Mesenchymal stem cell (in vitro differentiated cells and primary cell): ENCODE data around the gene PRKCI.
A peak's percentile ranks its signal among the peaks of the same experiment; 100 is the strongest.

Experiments
- DNase-seq: peaks from one replicate; pipeline ENCODE4 v3.0.0-alpha.2; 2013
- H2AFZ ChIP-seq: one replicate; pipeline ENCODE4 v1.6.1; 2013; ENCODE audit warnings: low read depth, mild to moderate bottlenecking, control low read depth, inconsistent platforms, low read length, moderate library complexity
- H2AK5ac ChIP-seq: 2 replicates; pipeline ENCODE4 v1.6.1; 2013; ENCODE audit warnings: low read length, moderate library complexity, mild to moderate bottlenecking, inconsistent platforms; ENCODE audit not compliant: severe bottlenecking
- H2BK120ac ChIP-seq: one replicate; pipeline ENCODE4 v1.6.1; 2013; ENCODE audit warnings: low read depth, mild to moderate bottlenecking, inconsistent platforms, low read length, moderate library complexity
- H2BK12ac ChIP-seq, 2 experiments: one replicate each; pipeline ENCODE4 v1.6.1; 2013; ENCODE audit warnings: inconsistent platforms in 2 of 2, low read length in 2 of 2, mild to moderate bottlenecking in 2 of 2, moderate library complexity in 2 of 2, control low read depth in 1 of 2
- H2BK15ac ChIP-seq: one replicate; pipeline ENCODE4 v1.6.1; 2013; ENCODE audit warnings: mild to moderate bottlenecking, low read depth, inconsistent platforms; ENCODE audit not compliant: poor library complexity, severe bottlenecking
- H2BK5ac ChIP-seq: 2 replicates; pipeline ENCODE4 v1.6.1; 2013; ENCODE audit warnings: low read depth, mild to moderate bottlenecking, low read length, control low read depth, inconsistent platforms; ENCODE audit not compliant: poor library complexity, severe bottlenecking
- H3K14ac ChIP-seq, 2 experiments: one replicate each; pipeline ENCODE4 v1.6.1; 2013; ENCODE audit warnings: inconsistent platforms in 2 of 2, low read length in 2 of 2, control low read depth in 1 of 2, mild to moderate bottlenecking in 1 of 2, moderate library complexity in 1 of 2
- H3K18ac ChIP-seq, 2 experiments: one replicate each; pipeline ENCODE4 v1.6.1; 2013; ENCODE audit warnings: inconsistent platforms in 2 of 2, low read length in 2 of 2, control low read depth in 1 of 2, low read depth in 1 of 2, mild to moderate bottlenecking in 1 of 2
- H3K23ac ChIP-seq, 2 experiments: one replicate each; pipeline ENCODE4 v1.6.1; 2013; ENCODE audit warnings: inconsistent platforms in 2 of 2, low read length in 2 of 2, mild to moderate bottlenecking in 2 of 2, moderate library complexity in 2 of 2, control low read depth in 1 of 2
- H3K27ac ChIP-seq: 2 replicates; pipeline ENCODE4 v1.5.1; 2013; ENCODE audit warnings: mild to moderate bottlenecking, moderate library complexity, low read length, control low read depth, inconsistent platforms; ENCODE audit not compliant: poor library complexity, severe bottlenecking
- H3K27me3 ChIP-seq, 2 experiments: 2 replicates each; pipeline versions ENCODE4 v1.6.1 to v1.7.0; 2013; ENCODE audit warnings: low read length in 2 of 2, mild to moderate bottlenecking in 2 of 2, moderate library complexity in 2 of 2, control low read depth in 1 of 2, inconsistent platforms in 1 of 2; ENCODE audit not compliant: control insufficient read depth in 1 of 2, insufficient read depth in 1 of 2
- H3K36me3 ChIP-seq, 2 experiments: 2 replicates each; pipeline versions ENCODE4 v1.6.1 to v1.7.0; 2013; ENCODE audit warnings: low read length in 2 of 2, control low read depth in 1 of 2, inconsistent platforms in 1 of 2, low read depth in 1 of 2, mild to moderate bottlenecking in 1 of 2; ENCODE audit not compliant: insufficient read depth in 2 of 2, control insufficient read depth in 1 of 2
- H3K4ac ChIP-seq, 2 experiments: one replicate each; pipeline ENCODE4 v1.6.1; 2013; ENCODE audit warnings: inconsistent platforms in 2 of 2, low read length in 2 of 2, mild to moderate bottlenecking in 2 of 2, moderate library complexity in 2 of 2, control low read depth in 1 of 2, low read depth in 1 of 2
- H3K4me1 ChIP-seq: 2 replicates; pipeline ENCODE4 v1.6.1; 2013; ENCODE audit warnings: low read depth, low read length, control low read depth; ENCODE audit not compliant: control insufficient read depth, insufficient read depth
- H3K4me2 ChIP-seq: 2 replicates; pipeline ENCODE4 v1.6.1; 2013; ENCODE audit warnings: low read length, mild to moderate bottlenecking, inconsistent platforms; ENCODE audit not compliant: poor library complexity, severe bottlenecking
- H3K4me3 ChIP-seq, 2 experiments: 2 replicates each; pipeline versions ENCODE4 v1.5.1 to v1.7.0; 2013; ENCODE audit warnings: low read length in 2 of 2, mild to moderate bottlenecking in 2 of 2, control low read depth in 1 of 2, low read depth in 1 of 2; ENCODE audit not compliant: insufficient read depth in 1 of 2
- H3K79me1 ChIP-seq: replicated peaks from 2 replicates; pipeline ENCODE4 v1.6.1; 2013; ENCODE audit warnings: mild to moderate bottlenecking, control low read depth, low read length, inconsistent platforms; ENCODE audit not compliant: poor library complexity, severe bottlenecking
- H3K9ac ChIP-seq: 2 replicates; pipeline ENCODE4 v1.7.0; 2013; ENCODE audit warnings: mild to moderate bottlenecking, low read length, moderate library complexity
- H3K9me3 ChIP-seq: 2 replicates; pipeline ENCODE4 v1.7.0; 2013; ENCODE audit warnings: mild to moderate bottlenecking, low read length; ENCODE audit not compliant: control insufficient read depth
- H4K8ac ChIP-seq: one replicate; pipeline ENCODE4 v1.6.1; 2013; ENCODE audit warnings: inconsistent platforms, mild to moderate bottlenecking, low read length, moderate library complexity
- H4K91ac ChIP-seq: one replicate; pipeline ENCODE4 v1.6.1; 2013; ENCODE audit warnings: mild to moderate bottlenecking, low read length, inconsistent platforms
- WGBS: methylation state at CpG from one replicate; pipeline ENCODE4 v1.1.7; 2013; ENCODE audit warnings: mixed read lengths; 5-methylcytosine and 5-hydroxymethylcytosine counted together

PRKCI gene

GRCh38 chr3:170207717-170208116 lies 14.5 kb upstream of the PRKCI start:
- DNase-seq = no peak
- no peaks in the 10 kb centered on the region for H3K4me1 ChIP-seq
- no peak overlapping the region for H4K91ac ChIP-seq
- H2BK120ac ChIP-seq = no peak overlapping the region
- H3K23ac ChIP-seq = no peak overlapping the region
- H3K9ac ChIP-seq = no peak overlapping the region
- H3K27ac ChIP-seq = no peak overlapping the region
- no peak overlapping the region for H2AFZ ChIP-seq
- H3K27me3 ChIP-seq = no peaks in the 10 kb centered on the region
- H2AK5ac ChIP-seq = no peak overlapping the region
- no peak overlapping the region for H4K8ac ChIP-seq
- no peak overlapping the region for H3K14ac ChIP-seq
- 80% methylated on average over 6 of the region's 6 CpGs for WGBS
- H3K4ac ChIP-seq = no peak overlapping the region
- no peaks in the 10 kb centered on the region for H3K36me3 ChIP-seq
- H3K4me2 ChIP-seq = no peak overlapping the region
- H2BK5ac ChIP-seq = no peak overlapping the region
- H3K4me3 ChIP-seq = no peak overlapping the region
- H2BK12ac ChIP-seq = no peak overlapping the region
- H3K9me3 ChIP-seq = peaks cover 3% of the 10 kb centered on the region
- no peaks in the 10 kb centered on the region for H3K79me1 ChIP-seq
- no peak overlapping the region for H3K18ac ChIP-seq
- H2BK15ac ChIP-seq = no peak overlapping the region

- no peak overlapping the region for H3K23ac ChIP-seq
- no peak overlapping the region for H3K18ac ChIP-seq
- no peak overlapping the region for H3K4me3 ChIP-seq
- no peak overlapping the region for H2BK120ac ChIP-seq
- H3K79me1 ChIP-seq = no peaks in the 10 kb centered on the region
- H2BK5ac ChIP-seq = no peak overlapping the region
- DNase-seq = no peak
- H2BK12ac ChIP-seq = no peak overlapping the region
- no peak overlapping the region for H3K4me2 ChIP-seq
- H3K36me3 ChIP-seq = no peaks in the 10 kb centered on the region
- no peak overlapping the region for H4K91ac ChIP-seq
- no peak overlapping the region for H3K4ac ChIP-seq
- no peak overlapping the region for H3K27ac ChIP-seq
- no peaks in the 10 kb centered on the region for H3K4me1 ChIP-seq
- H3K9ac ChIP-seq = no peak overlapping the region
- no peak overlapping the region for H2AK5ac ChIP-seq
- no CpG with 5 or more reads among the region's 1 CpG for WGBS
- H4K8ac ChIP-seq = no peak overlapping the region
- H2BK15ac ChIP-seq = no peak overlapping the region
- H3K27me3 ChIP-seq = no peaks in the 10 kb centered on the region
- peaks cover 3% of the 10 kb centered on the region for H3K9me3 ChIP-seq
- no peak overlapping the region for H2AFZ ChIP-seq
- H3K14ac ChIP-seq = no peak overlapping the region
Observed at GRCh38 chr3:170211668-170212067, 10.6 kb upstream of the PRKCI start.

- Histone ChIP-seq H3K79me1 (no peaks in the 10 kb centered on the region), H3K36me3 (no peaks in the 10 kb centered on the region), H2AK5ac (no peak overlapping the region), H4K8ac (no peak overlapping the region), H2BK12ac (no peak overlapping the region), H2BK120ac (no peak overlapping the region), H3K4me1 (peaks cover 3% of the 10 kb centered on the region), H3K9ac (no peak overlapping the region), H2BK15ac (no peak overlapping the region), H3K4me3 (no peak overlapping the region), H3K14ac (no peak overlapping the region), H2AFZ (no peak overlapping the region), H3K23ac (no peak overlapping the region), H3K27me3 (no peaks in the 10 kb centered on the region), H3K27ac (no peak overlapping the region), H3K4ac (no peak overlapping the region), H2BK5ac (no peak overlapping the region), H3K4me2 (no peak overlapping the region), H3K18ac (no peak overlapping the region), H4K91ac (no peak overlapping the region), H3K9me3 (no peaks in the 10 kb centered on the region)
- no CpG with 5 or more reads among the region's 1 CpG for WGBS
- DNase-seq = no peak
Observed at GRCh38 chr3:170219850-170220249, 2.4 kb upstream of the PRKCI start.

- Histone ChIP-seq H3K27ac (no peak overlapping the region), H3K18ac (no peak overlapping the region), H3K9me3 (no peaks in the 10 kb centered on the region), H2BK5ac (no peak overlapping the region), H4K91ac (no peak overlapping the region), H3K9ac (no peak overlapping the region), H2AFZ (no peak overlapping the region), H3K4me3 (no peak overlapping the region), H4K8ac (no peak overlapping the region), H2AK5ac (no peak overlapping the region), H3K4me1 (peaks cover 5% of the 10 kb centered on the region), H2BK120ac (no peak overlapping the region), H3K36me3 (no peaks in the 10 kb centered on the region), H3K27me3 (no peaks in the 10 kb centered on the region), H3K79me1 (no peaks in the 10 kb centered on the region), H3K14ac (no peak overlapping the region), H3K4ac (no peak overlapping the region), H3K4me2 (no peak overlapping the region), H2BK12ac (no peak overlapping the region), H2BK15ac (no peak overlapping the region), H3K23ac (no peak overlapping the region)
- peak; percentile 50 for DNase-seq
- WGBS = 100% methylated on average over 1 of the region's 4 CpGs
Observed at GRCh38 chr3:170220871-170221270, 1.4 kb upstream of the PRKCI start.
